Jurkat, Clone E6-1 (cell line): ENCODE results near the gene LRRC72.

Source experiments
- DNase-seq: peaks from one replicate; pipeline ENCODE4 v3.0.0-alpha.2; 2011; ENCODE audit warnings: low read depth, low spot score
- H3K4me3 ChIP-seq: 2 replicates; pipeline ENCODE4 v1.5.1; 2011; ENCODE audit warnings: mild to moderate bottlenecking, low read length, control low read depth, moderate library complexity

The LRRC72 gene

GRCh38 chr7:16603633-16604032 lies 77.0 kb downstream of the LRRC72 start:
- no peak overlapping the region for H3K4me3 ChIP-seq
- no peak for DNase-seq

GRCh38 chr7:16604054-16604453 lies 77.4 kb downstream of the LRRC72 start:
- DNase-seq = no peak
- no peak overlapping the region for H3K4me3 ChIP-seq

- no peak overlapping the region for H3K4me3 ChIP-seq
- no peak for DNase-seq
These were observed 80.1 kb downstream of the LRRC72 start for GRCh38 chr7:16606704-16607103.

GRCh38 chr7:16609842-16610450 lies 83.3 kb downstream of the LRRC72 start:
- DNase-seq = no peak
- H3K4me3 ChIP-seq = no peak overlapping the region

- no peak overlapping the region for H3K4me3 ChIP-seq
- no peak for DNase-seq
These were observed 85.1 kb downstream of the LRRC72 start for GRCh38 chr7:16611711-16612110.

- H3K4me3 ChIP-seq = no peak overlapping the region
- DNase-seq = no peak
These were observed 88.6 kb downstream of the LRRC72 start for GRCh38 chr7:16615228-16615627.

GRCh38 chr7:16616122-16616521 lies 89.5 kb downstream of the LRRC72 start:
- no peak overlapping the region for H3K4me3 ChIP-seq
- no peak for DNase-seq

- H3K4me3 ChIP-seq = no peak overlapping the region
- no peak for DNase-seq
These were observed 89.9 kb downstream of the LRRC72 start for GRCh38 chr7:16616542-16616941.

GRCh38 chr7:16619979-16620408 lies 93.4 kb downstream of the LRRC72 start:
- no peak for DNase-seq
- no peak overlapping the region for H3K4me3 ChIP-seq

- no peak for DNase-seq
- H3K4me3 ChIP-seq = no peak overlapping the region
These were observed 99.8 kb downstream of the LRRC72 start for GRCh38 chr7:16626388-16626787.

- DNase-seq = no peak
- H3K4me3 ChIP-seq = no peak overlapping the region
These were observed 100.6 kb downstream of the LRRC72 start for GRCh38 chr7:16627236-16627635.

- no peak overlapping the region for H3K4me3 ChIP-seq
- DNase-seq = no peak
These were observed 104.0 kb downstream of the LRRC72 start for GRCh38 chr7:16630654-16631053.
